ENCODE results near the gene XRCC4. TPM values are rescaled to one million over a fixed set of nuclear protein-coding genes. Genes with fewer than 3 reads are reported as not detected.

Gene XRCC4
- total and polyA plus RNA-seq, 9 of the 15 experiments (the other 6 are each of a cell fraction or from before 2014, with no cell fraction given): 13.6 to 61.6 (median 22.4) TPM

- TF ChIP-seq ZNF174 (CRISPR knock-in tag; IDR thresholded peaks at IDR 0.05) (no peak), ADNP (tag; IDR thresholded peaks at IDR 0.05) (no peak), HLTF (IDR thresholded peaks at IDR 0.05) (0 out of 2 replicates have a peak, but pooled peaks have one; percentile 25), EZH2 (IDR thresholded peaks at IDR 0.05; ENCODE audit: borderline replicate concordance, low read depth, low read length) (no peak), ATF1 (CRISPR knock-in tag; IDR thresholded peaks at IDR 0.05) (no peak), ATF1 (tag; IDR thresholded peaks at IDR 0.05) (peak; percentile 88), GTF2A2 (tag; IDR thresholded peaks at IDR 0.05) (no peak), BRCA1 (IDR thresholded peaks at IDR 0.05) (no peak), BRCA1 (CRISPR knock-in tag; IDR thresholded peaks at IDR 0.05) (no peak), ZNF134 (CRISPR knock-in tag; conservative IDR thresholded peaks at IDR 0.05) (no peak), SUPT5H (IDR thresholded peaks at IDR 0.05) (peak; percentile 97), HCFC1 (IDR thresholded peaks at IDR 0.05; ENCODE audit: low read depth, low read length) (peak; percentile 63), ERF (CRISPR knock-in tag; IDR thresholded peaks at IDR 0.05) (peak; percentile 66; the same call in 1 of the 2 replicates), RBM17 (IDR thresholded peaks at IDR 0.05; ENCODE audit: borderline replicate concordance, low read depth, low read length) (no peak), EHMT2 (IDR thresholded peaks at IDR 0.05) (no peak), BRD9 (IDR thresholded peaks at IDR 0.05; ENCODE audit: low read depth, partially characterized antibody) (no peak), SMAD1 (IDR thresholded peaks at IDR 0.05; ENCODE audit: low read depth, low read length, partially characterized antibody) (peak; percentile 29), KDM1A (IDR thresholded peaks at IDR 0.05) (no peak), MTA3 (IDR thresholded peaks at IDR 0.05; ENCODE audit: borderline replicate concordance) (no peak; the same call in 1 of the 2 replicates)
- TF ChIP-seq, protein P1, sequence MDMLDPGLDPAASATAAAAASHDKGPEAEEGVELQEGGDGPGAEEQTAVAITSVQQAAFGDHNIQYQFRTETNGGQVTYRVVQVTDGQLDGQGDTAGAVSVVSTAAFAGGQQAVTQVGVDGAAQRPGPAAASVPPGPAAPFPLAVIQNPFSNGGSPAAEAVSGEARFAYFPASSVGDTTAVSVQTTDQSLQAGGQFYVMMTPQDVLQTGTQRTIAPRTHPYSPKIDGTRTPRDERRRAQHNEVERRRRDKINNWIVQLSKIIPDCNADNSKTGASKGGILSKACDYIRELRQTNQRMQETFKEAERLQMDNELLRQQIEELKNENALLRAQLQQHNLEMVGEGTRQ (CRISPR knock-in tag; IDR thresholded peaks at IDR 0.05): no peak
- TF ChIP-seq, protein P2, sequence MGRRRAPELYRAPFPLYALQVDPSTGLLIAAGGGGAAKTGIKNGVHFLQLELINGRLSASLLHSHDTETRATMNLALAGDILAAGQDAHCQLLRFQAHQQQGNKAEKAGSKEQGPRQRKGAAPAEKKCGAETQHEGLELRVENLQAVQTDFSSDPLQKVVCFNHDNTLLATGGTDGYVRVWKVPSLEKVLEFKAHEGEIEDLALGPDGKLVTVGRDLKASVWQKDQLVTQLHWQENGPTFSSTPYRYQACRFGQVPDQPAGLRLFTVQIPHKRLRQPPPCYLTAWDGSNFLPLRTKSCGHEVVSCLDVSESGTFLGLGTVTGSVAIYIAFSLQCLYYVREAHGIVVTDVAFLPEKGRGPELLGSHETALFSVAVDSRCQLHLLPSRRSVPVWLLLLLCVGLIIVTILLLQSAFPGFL (CRISPR knock-in tag; IDR thresholded peaks at IDR 0.05): no peak
Measured at GRCh38 chr5:83076742-83077661, at the start of gene XRCC4, which contains the start of gene TMEM167A (continued).
